ENCODE data around the gene GNA12.
"Not testable (repeated sequence)": the region's sequence is repeated elsewhere in the genome, so short reads cannot be mapped to it uniquely, and the experiment has no call there.

The GNA12 gene

GRCh38 chr7:2738766-2739549 is 105.2 kb downstream of the GNA12 start:
- no peak for DNase-seq

DNA sequence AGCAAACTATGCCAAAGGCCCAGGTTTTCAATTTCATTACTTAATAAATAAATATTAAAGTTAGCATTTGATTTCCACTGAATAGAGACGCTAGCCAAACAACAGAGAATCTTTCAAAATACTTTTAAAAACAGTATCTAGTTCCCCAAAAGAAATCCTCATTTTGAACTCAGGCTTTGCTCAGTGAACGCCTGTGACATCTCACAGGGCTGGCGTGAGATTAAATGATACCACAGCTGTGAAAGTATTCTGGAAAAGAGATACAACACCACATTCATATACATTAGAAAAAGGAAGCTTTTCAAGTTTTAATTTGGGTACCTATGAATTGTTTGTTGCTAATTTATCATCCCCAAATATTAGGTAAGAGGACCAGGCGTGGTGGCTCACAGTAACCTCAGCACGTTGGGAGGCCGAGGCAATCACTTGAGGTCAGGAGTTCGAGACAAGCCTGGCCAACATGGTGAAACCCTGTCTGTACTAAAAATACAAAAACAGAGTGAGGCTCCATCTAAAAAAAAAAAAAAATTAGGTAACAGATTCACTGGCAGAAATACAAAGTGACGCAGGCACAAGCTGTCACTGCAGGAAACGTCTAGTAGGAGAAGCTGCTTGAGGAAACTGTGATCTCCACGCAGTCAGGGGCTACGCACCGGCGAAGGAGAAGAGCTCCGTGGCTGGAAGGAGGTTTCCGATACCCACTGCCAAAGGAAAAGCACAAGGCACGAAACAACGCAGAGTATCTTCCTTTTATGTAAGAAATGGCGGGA is 106.2 kb downstream of the GNA12 start:
- peak; percentile 59 for DNase-seq

- not testable (repeated sequence) for DNase-seq
These were observed 106.9 kb downstream of the GNA12 start for GRCh38 chr7:2737005-2737743.

DNA sequence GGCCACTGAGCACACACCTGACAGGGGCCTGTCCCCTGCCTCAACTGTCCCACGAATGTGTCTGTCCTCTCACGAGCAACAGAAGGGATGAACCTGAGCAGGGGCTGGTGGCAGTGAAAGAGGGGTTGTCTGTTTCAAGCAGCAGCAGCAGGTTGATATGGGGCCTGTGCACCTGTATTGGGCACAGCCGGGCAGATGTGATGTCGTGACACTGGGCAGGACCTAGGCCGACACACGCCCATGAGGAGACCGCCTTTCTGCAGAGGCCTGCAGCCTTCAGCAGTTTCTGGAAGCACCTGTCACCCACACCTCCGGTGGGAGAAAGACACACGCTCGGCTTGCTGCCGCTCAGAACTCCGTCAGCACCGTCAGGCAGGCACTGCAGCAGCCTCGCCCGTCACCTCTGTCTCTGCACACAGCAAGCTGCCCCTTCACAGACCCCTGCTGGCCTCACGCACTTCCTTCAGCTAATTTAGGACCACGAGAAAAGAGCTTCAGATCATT is 107.6 kb downstream of the GNA12 start:
- DNase-seq = peak; percentile 59

- no peak for DNase-seq
These were observed 108.4 kb downstream of the GNA12 start for GRCh38 chr7:2735744-2736143.

DNA sequence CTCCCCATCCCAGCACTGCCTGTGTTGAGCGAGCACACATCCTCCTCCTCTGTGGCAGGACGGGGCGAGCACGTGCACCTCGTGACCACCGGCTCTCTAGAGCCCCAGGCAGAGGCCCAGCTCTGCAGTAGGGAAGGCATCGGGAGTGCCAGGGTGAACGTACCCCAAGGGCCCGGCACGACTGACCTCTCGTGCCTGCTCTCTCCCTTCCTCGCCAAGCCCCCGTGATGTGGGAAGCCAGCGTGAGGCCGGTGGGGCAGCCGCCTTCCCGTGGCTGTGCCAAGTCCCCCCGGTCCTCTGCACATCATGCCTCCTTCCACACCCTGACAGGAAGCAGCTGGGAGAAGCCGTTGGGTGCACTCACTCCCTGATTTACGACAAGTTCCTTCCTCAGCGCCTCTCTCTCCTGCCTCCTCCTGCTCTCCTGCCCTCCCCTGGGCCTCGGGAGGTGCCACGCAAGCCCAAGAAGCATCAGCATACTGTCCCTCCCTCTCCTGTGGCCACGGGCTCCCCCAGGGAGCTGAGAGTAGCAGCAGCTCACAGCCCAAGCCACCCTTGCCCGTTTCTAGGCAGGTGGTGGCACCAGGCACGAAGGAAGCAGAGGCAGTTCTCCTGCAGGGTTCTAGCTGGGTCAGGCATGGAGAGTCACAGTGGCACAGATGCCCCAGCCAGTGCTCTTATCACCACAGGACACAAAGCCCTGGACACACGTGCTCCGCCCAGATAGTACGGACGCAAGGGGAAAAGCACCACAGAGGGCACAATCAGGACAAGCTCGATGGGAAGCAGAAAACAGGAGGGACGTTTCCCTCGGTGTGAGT is 109.1 kb downstream of the GNA12 start:
- peak; percentile 97 for DNase-seq

- peak; percentile 58 for DNase-seq
These were observed 109.9 kb downstream of the GNA12 start for GRCh38 chr7:2734084-2734686.

GRCh38 chr7:2732959-2733584 is 111.0 kb downstream of the GNA12 start:
- DNase-seq = peak; percentile 85

DNA sequence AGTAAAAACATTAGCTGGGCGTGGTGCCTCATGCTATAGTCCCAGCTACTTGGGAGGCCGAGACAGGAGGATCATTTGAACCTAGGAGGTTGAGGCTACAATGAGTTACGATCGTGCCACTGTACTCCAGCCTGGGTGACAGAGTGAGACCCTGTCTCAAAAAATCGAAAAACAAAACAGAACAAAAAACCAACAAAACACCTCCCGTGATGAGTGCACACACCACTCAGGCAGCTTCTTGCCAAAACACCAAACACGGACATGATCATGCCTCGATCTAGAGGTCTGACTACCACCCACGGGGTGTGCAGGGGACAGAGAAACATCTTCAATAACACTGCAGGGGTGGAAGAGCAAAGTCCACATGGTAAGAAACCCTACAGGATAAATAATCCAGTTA is 111.7 kb downstream of the GNA12 start:
- no peak for DNase-seq

- DNase-seq = no peak
These were observed 113.0 kb downstream of the GNA12 start for GRCh38 chr7:2730846-2731770.

- no peak for DNase-seq
These were observed 114.0 kb downstream of the GNA12 start for GRCh38 chr7:2729893-2730716.

GRCh38 chr7:2729031-2729892 is 114.8 kb downstream of the GNA12 start:
- no peak for DNase-seq

DNA sequence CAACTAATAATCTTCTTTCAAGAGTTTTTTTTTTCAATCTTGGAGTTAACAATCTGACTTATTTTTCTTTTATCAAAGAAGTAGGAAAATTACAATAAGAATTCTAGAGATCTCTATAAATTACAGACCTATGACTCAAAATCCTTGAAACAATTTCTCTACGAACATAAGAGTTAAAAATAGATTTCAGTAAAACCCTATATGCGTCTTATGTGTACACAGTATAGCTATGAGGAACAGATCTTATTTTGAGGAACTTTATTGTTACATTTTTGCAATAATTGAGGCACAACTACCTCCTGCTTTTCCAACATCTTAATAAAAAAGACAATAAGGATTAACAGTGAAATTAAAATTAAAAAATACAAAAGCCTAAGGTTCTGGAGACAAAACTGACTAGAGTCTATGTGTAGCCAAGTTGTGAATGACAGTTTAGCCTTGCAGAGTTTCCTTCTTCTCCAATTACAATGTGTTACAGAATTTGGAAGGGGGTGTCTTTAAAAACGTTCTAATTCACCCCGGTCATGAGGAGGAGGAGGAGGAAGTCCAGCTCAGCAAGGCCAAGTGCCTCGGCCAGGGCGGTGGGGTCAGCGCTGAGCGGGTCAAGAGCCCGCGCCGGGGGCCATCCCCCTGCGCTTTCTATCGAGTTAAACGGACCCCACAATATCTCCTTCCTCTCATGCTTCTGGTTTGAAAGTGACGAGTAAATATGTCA is 115.6 kb downstream of the GNA12 start:
- no peak for DNase-seq

GRCh38 chr7:2727206-2727605 is 116.9 kb downstream of the GNA12 start:
- DNase-seq = not testable (repeated sequence)

GRCh38 chr7:2726316-2727018 is 117.6 kb downstream of the GNA12 start:
- no peak for DNase-seq

GRCh38 chr7:2725178-2726105 is 118.7 kb downstream of the GNA12 start:
- no peak for DNase-seq

Measured in hematopoietic multipotent progenitor cell treated with erythropoietin and hydrocortisone succinate and interleukin-3 and kit ligand, for 6 days (in vitro differentiated cells).